Measurements from ENCODE around the gene C15orf40. TPM values are rescaled to one million over a fixed set of nuclear protein-coding genes. Genes with fewer than 3 reads are reported as not detected.

C15orf40 gene
- total and polyA plus RNA-seq, 2 of the 13 experiments (the other 11 are each of a cell fraction or from before 2014, with no cell fraction given), result 24.0 to 26.3 TPM

DNA sequence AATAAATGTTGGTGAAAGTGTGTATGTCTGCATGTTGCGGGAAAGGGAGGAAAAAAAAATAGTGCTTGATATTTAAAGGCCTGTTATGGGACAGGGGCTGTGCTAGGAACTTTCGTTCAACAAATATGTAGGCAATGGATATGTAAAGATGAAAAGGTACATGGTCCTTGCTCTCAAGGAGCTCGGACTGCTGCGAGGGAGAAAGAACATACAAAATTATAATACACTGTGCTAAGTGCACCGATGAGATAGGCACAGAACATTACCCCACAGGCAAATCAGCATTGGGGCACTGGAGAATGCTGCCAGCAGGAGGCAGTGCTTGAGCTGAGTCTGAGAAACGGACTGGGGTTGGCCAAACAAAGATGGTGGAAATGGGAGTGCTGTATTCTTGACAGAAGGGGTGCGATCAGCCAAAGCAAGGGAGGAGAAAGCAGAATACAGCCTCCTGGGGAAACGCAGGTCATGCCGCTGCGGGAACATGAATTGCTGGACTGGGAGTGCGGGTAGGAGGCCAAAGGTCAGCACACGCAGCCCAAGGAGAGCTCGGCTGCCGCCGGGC is 649 bp downstream of the C15orf40 start (continued):
- no peak for TF ChIP-seq PCBP2 (optimal IDR thresholded peaks at IDR 0.05; ENCODE audit: low read depth, low read length, poor library complexity, severe bottlenecking)
- no peak for TF ChIP-seq DNMT1 (CRISPR knock-in tag; IDR thresholded peaks at IDR 0.05)
- peak; percentile 57 for TF ChIP-seq STAG1 (CRISPR knock-in tag; IDR thresholded peaks at IDR 0.05)
- TF ChIP-seq FOXK2 (IDR thresholded peaks at IDR 0.05), result no peak
- TF ChIP-seq NR2F2 (IDR thresholded peaks at IDR 0.05; ENCODE audit: borderline replicate concordance, low read depth), result no peak
- TF ChIP-seq, protein P1, sequence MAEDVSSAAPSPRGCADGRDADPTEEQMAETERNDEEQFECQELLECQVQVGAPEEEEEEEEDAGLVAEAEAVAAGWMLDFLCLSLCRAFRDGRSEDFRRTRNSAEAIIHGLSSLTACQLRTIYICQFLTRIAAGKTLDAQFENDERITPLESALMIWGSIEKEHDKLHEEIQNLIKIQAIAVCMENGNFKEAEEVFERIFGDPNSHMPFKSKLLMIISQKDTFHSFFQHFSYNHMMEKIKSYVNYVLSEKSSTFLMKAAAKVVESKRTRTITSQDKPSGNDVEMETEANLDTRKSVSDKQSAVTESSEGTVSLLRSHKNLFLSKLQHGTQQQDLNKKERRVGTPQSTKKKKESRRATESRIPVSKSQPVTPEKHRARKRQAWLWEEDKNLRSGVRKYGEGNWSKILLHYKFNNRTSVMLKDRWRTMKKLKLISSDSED (CRISPR knock-in tag; IDR thresholded peaks at IDR 0.05), result no peak
- 0 out of 2 replicates have a peak, but pooled peaks have one; percentile 32 for TF ChIP-seq CEBPG (CRISPR knock-in tag; IDR thresholded peaks at IDR 0.05)
- TF ChIP-seq MTF1 (CRISPR knock-in tag; IDR thresholded peaks at IDR 0.05), result peak; percentile 10; the same call in 1 of the 2 replicates
- 0 out of 2 replicates have a peak, but pooled peaks have one; percentile 81 for TF ChIP-seq ZNF546 (CRISPR knock-in tag; conservative IDR thresholded peaks at IDR 0.05)
- no peak for TF ChIP-seq MXD4 (CRISPR knock-in tag; IDR thresholded peaks at IDR 0.05)
- TF ChIP-seq CSRNP1 (CRISPR knock-in tag; IDR thresholded peaks at IDR 0.05), result 0 out of 2 replicates have a peak, but pooled peaks have one; percentile 36
- TF ChIP-seq ZNF124 (CRISPR knock-in tag; IDR thresholded peaks at IDR 0.05), result no peak
- no peak for TF ChIP-seq ZBTB7B (CRISPR knock-in tag; IDR thresholded peaks at IDR 0.05)
- TF ChIP-seq ZNF710 (CRISPR knock-in tag; IDR thresholded peaks at IDR 0.05; ENCODE audit: borderline replicate concordance), result no peak
- TF ChIP-seq BORCS8-MEF2B (CRISPR knock-in tag; IDR thresholded peaks at IDR 0.05), result no peak; the same call in 1 of the 2 replicates
- no peak for TF ChIP-seq SP4 (CRISPR knock-in tag; IDR thresholded peaks at IDR 0.05)
- 0 out of 2 replicates have a peak, but pooled peaks have one; percentile 10 for TF ChIP-seq FOXA3 (CRISPR knock-in tag; IDR thresholded peaks at IDR 0.05)
- TF ChIP-seq MIXL1 (CRISPR knock-in tag; IDR thresholded peaks at IDR 0.05), result no peak
- 0 out of 2 replicates have a peak, but pooled peaks have one; percentile 23 for TF ChIP-seq ZNF121 (CRISPR knock-in tag; IDR thresholded peaks at IDR 0.05)
- no peak for TF ChIP-seq FIP1L1 (IDR thresholded peaks at IDR 0.05; ENCODE audit: borderline replicate concordance, insufficient read depth, low read depth, low read length)
- no peak for TF ChIP-seq ZNF3 (CRISPR knock-in tag; IDR thresholded peaks at IDR 0.05)
- TF ChIP-seq ZNF879 (CRISPR knock-in tag; IDR thresholded peaks at IDR 0.05), result no peak
- TF ChIP-seq MLX (CRISPR knock-in tag; IDR thresholded peaks at IDR 0.05), result no peak
- TF ChIP-seq, protein P2, sequence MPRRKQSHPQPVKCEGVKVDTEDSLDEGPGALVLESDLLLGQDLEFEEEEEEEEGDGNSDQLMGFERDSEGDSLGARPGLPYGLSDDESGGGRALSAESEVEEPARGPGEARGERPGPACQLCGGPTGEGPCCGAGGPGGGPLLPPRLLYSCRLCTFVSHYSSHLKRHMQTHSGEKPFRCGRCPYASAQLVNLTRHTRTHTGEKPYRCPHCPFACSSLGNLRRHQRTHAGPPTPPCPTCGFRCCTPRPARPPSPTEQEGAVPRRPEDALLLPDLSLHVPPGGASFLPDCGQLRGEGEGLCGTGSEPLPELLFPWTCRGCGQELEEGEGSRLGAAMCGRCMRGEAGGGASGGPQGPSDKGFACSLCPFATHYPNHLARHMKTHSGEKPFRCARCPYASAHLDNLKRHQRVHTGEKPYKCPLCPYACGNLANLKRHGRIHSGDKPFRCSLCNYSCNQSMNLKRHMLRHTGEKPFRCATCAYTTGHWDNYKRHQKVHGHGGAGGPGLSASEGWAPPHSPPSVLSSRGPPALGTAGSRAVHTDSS (CRISPR knock-in tag; conservative IDR thresholded peaks at IDR 0.05), result no peak
- TF ChIP-seq RXRB (CRISPR knock-in tag; IDR thresholded peaks at IDR 0.05; ENCODE audit: borderline replicate concordance), result peak; percentile 36; the same call in 1 of the 2 replicates
- TF ChIP-seq FOSL2 (CRISPR knock-in tag; IDR thresholded peaks at IDR 0.05), result 0 out of 2 replicates have a peak, but pooled peaks have one; percentile 18

All from HepG2 (cell line).